ENCODE results near the gene EFCC1.

- TF ChIP-seq CTCF (IDR thresholded peaks at IDR 0.05) = no peak
- TF ChIP-seq POLR2AphosphoS5 (IDR thresholded peaks at IDR 0.05) = no peak
Observed at GRCh38 chr3:129050556-129051295, 49.6 kb downstream of the EFCC1 start.

All from sigmoid colon (tissue), 4 donors.